ENCODE measurements around the gene ANKRD66. TPM values are rescaled to one million over a fixed set of nuclear protein-coding genes. Genes with fewer than 3 reads are reported as not detected.

ANKRD66 gene
- not detected for total RNA-seq
- polyA plus RNA-seq = not detected

DNA sequence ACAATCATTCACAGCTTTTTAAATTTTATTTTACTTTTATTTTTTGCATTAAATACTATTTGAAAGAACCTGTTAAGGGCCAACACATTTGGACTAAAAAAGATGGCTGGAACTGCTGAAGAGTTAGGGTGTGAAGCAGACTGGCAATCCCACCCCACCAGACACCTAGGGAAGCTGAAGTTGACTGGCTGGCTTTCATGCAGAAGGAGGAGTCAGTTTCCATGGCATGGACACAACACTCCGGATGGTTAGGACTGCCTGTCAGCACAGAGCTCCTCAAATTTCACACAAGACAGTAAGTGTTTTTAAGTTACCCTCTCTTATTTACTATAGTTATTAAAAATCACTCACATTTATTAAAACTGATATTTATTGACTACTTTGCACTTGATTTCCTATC lies at the start of gene ANKRD66:
ANKRD66 (plus strand) TSS at position 238 of the 400 bp plus-strand sequence. CDS start 5,016 bp downstream, outside the sequence.
- Histone ChIP-seq H3K27ac (no peak within 1 kb of the TSS), H3K36me3 (no peaks in the 10 kb centered on the region), H3K27me3 (no peaks in the 10 kb centered on the region), H3K9me3 (no peaks in the 10 kb centered on the region), H3K4me1 (no peaks in the 10 kb centered on the region), H3K4me3 (no peak within 1 kb of the TSS)
- intact Hi-C loops (cut with DNase I) = no loop called here
- TF ChIP-seq, protein P1, sequence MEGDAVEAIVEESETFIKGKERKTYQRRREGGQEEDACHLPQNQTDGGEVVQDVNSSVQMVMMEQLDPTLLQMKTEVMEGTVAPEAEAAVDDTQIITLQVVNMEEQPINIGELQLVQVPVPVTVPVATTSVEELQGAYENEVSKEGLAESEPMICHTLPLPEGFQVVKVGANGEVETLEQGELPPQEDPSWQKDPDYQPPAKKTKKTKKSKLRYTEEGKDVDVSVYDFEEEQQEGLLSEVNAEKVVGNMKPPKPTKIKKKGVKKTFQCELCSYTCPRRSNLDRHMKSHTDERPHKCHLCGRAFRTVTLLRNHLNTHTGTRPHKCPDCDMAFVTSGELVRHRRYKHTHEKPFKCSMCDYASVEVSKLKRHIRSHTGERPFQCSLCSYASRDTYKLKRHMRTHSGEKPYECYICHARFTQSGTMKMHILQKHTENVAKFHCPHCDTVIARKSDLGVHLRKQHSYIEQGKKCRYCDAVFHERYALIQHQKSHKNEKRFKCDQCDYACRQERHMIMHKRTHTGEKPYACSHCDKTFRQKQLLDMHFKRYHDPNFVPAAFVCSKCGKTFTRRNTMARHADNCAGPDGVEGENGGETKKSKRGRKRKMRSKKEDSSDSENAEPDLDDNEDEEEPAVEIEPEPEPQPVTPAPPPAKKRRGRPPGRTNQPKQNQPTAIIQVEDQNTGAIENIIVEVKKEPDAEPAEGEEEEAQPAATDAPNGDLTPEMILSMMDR (IDR thresholded peaks at IDR 0.05) = no peak
- 85 to 86% methylated on average over 1 of the region's 1 CpG for WGBS, 2 donors
- DNase-seq = no peak

GRCh38 chr6:46699970-46700369 lies 46.8 kb upstream of the ANKRD66 start:
- no peaks in the 10 kb centered on the region for H3K9me3 ChIP-seq
- H3K27me3 ChIP-seq = no peaks in the 10 kb centered on the region
- no peaks in the 10 kb centered on the region for H3K4me1 ChIP-seq
- no peak overlapping the region for H3K4me3 ChIP-seq
- WGBS, 2 donors = 73 to 77% methylated on average over 1 of the region's 1 CpG
- no peak for DNase-seq
- TF ChIP-seq, protein P1 (IDR thresholded peaks at IDR 0.05) = no peak
- TF ChIP-seq EP300 (IDR thresholded peaks at IDR 0.05) (no peak), POLR2AphosphoS5 (IDR thresholded peaks at IDR 0.05) (no peak), POLR2A (IDR thresholded peaks at IDR 0.05) (no peak)
- no peaks in the 10 kb centered on the region for H3K36me3 ChIP-seq
- intact Hi-C loops (cut with DNase I) = no loop called here
- H3K27ac ChIP-seq = no peak overlapping the region

DNA sequence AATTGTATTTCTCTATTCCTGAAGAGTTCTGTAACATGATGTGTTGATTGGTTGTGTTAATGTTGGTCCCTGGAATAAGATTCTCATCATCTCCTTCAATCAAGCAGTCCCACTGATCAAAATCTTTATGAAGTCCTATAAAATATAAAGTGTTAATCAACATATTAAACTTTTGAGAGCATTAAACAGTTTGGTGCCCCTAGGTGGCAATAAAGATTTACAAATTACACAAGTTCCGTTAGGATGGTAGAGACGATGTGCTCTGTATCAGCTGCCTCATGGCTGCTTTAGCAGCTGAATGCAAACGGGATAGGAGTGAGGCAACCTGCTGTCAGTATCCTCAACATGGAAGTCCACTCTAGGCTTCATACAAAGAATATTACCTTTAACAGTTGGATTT lies 42.2 kb upstream of the ANKRD66 start:
- H3K4me1 ChIP-seq = no peaks in the 10 kb centered on the region
- H3K27ac ChIP-seq = no peak overlapping the region
- H3K4me3 ChIP-seq = no peak overlapping the region
- no peak for DNase-seq
- no peak for TF ChIP-seq EP300 (IDR thresholded peaks at IDR 0.05)
- TF ChIP-seq, protein P1 (IDR thresholded peaks at IDR 0.05) = no peak
- H3K27me3 ChIP-seq = no peaks in the 10 kb centered on the region
- 2 to 10% methylated on average over 3 of the region's 3 CpGs for WGBS, 2 donors
- intact Hi-C loops (cut with DNase I) = no loop called here
- H3K9me3 ChIP-seq = no peaks in the 10 kb centered on the region
- H3K36me3 ChIP-seq = no peaks in the 10 kb centered on the region

DNA sequence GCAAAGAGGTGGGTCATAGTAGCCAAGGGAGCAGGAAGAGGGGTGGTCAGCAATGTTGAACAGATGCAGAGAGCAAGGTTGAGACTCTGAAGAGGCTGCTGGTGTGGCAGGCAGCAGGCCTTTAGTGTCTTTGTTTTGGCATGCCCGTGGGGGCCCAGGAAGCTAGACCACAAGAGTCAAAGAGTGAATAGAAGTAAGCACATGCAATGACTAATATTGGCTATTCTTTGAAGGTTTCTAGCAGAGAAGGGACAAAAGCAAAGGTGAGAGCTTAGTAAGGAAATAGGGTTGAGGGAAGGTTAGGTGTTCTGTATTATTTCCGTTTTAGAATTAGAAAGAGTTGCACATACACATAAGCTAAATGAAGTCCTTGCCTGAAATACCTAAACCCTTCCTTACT lies 40.3 kb upstream of the ANKRD66 start:
- no peak overlapping the region for H3K27ac ChIP-seq
- no peaks in the 10 kb centered on the region for H3K9me3 ChIP-seq
- DNase-seq = no peak
- intact Hi-C loops (cut with DNase I) = no loop called here
- no peaks in the 10 kb centered on the region for H3K36me3 ChIP-seq
- no peaks in the 10 kb centered on the region for H3K27me3 ChIP-seq
- H3K4me3 ChIP-seq = no peak overlapping the region
- WGBS, 2 donors = 85 to 90% methylated on average over 2 of the region's 2 CpGs
- no peaks in the 10 kb centered on the region for H3K4me1 ChIP-seq
- TF ChIP-seq POLR2A (IDR thresholded peaks at IDR 0.05) = no peak
- TF ChIP-seq, protein P1 (IDR thresholded peaks at IDR 0.05) = no peak
- TF ChIP-seq EP300 (IDR thresholded peaks at IDR 0.05) = no peak
- no peak for TF ChIP-seq POLR2AphosphoS5 (IDR thresholded peaks at IDR 0.05)

DNA sequence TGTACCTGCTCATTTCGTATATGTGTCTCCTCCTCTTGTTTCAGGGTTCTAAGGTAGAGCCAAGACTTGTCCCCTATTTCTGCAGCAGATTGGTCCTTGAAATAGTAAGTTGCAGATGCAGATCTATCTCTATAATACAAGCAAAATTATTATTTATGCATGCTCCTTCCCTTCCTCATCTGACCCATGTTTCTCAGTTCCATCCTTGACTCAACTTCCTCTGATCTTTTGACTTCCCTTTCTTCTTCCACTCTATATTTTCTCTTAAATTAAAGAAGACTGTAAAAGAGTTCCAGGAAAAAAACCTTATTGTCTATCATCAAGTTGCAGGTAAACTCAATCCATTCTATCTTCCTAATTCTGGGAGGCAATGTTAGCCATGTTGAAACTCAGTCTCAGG lies 35.2 kb upstream of the ANKRD66 start:
- Histone ChIP-seq H3K36me3 (no peaks in the 10 kb centered on the region), H3K4me1 (no peaks in the 10 kb centered on the region), H3K27me3 (no peaks in the 10 kb centered on the region), H3K9me3 (no peaks in the 10 kb centered on the region), H3K4me3 (no peak overlapping the region), H3K27ac (no peak overlapping the region)
- 87 to 94% methylated on average over 1 of the region's 1 CpG for WGBS, 2 donors
- TF ChIP-seq POLR2A (IDR thresholded peaks at IDR 0.05) (no peak), EP300 (IDR thresholded peaks at IDR 0.05) (no peak), POLR2AphosphoS5 (IDR thresholded peaks at IDR 0.05) (no peak)
- TF ChIP-seq, protein P1 (IDR thresholded peaks at IDR 0.05) = no peak
- no peak for DNase-seq
- intact Hi-C loops (cut with DNase I) = no loop called here

Data from sigmoid colon (tissue), 7 donors.